ENCODE results near the gene CRBN.

CRBN gene

DNA sequence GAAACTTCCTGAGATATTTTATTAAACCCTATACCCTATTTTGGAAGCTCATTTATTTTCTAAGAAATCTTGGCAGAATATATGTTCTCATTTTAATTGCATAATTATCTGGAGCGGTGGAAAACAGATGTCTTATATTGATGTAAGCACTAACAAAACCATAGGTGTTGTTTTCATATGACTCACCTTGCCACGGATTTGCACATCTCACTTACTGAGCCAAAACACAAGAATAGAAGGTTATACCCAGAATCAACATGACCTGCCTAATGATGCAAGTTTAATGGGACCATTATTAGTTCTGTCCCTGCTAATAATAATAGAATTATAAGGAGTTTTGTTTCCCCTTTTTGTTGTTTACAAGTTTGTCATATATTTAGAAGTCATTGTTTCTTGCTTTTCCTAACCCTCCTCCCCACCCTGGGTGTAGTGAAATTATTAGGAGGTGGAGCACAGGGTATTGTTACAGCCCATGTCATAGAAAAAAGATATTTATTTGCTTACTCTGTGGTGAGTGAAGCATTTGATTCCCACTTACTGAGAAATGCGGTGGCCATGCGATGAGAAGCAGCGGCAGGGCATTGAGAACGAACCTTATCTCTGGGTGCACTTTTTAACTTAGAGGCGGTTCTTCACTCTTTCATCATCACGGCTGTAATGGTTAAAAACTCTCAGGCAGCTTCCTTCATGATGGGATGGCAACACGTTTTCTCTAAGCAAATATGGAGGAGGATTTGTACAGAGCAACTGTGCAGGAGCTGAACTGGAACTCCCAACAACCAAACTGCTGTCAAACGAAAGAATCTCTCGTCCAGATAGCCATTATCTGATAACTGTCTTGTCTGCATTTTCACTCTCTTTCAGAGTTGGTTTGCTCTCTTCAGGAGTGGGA, 69.8 kb downstream of the CRBN start:
- DNase-seq = no peak

DNA sequence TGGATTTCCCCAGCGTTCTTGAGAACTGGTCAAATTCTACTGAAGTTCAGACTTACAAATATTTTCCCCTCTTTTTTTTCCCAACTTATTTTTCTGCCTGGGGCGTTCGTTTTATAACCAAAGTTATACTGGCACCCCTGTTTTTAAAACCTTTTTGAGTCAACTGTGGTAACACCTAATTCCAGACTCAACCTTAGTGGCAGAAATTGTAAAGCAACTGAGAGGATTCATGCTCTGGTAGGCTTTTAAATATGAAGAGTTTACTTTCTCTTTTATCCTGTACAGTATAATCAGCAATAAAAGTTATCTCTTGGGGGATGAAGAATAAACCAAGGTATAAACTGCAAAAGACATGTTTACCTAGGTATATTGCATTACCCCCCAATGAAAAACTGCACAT, 71.6 kb downstream of the CRBN start:
- DNase-seq = no peak

- no peak for DNase-seq
These were observed 72.3 kb downstream of the CRBN start for GRCh38 chr3:3107181-3107580.

DNA sequence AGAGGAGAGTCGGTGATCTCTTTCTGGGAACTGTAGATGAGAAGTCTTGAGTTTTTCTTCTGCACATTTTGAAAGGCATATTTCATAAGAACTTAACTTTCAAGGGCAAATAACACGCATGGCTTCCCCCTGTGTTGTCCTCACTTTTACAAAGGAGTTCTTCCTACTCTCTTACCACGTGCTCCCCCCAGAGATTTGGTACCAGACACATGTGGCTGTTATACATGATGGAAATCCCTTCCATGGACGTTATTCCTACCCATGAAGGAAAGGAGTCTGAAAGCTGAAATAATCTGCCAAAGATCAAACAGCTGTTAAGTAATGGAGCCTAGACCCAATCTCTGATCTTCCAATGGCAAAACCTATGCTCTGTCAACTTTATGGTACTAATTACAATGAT, 73.7 kb downstream of the CRBN start:
- no peak for DNase-seq

- DNase-seq = no peak
These were observed 74.2 kb downstream of the CRBN start for GRCh38 chr3:3105246-3105645.

- no peak for DNase-seq
These were observed 76.7 kb downstream of the CRBN start for GRCh38 chr3:3102751-3103150.

DNA sequence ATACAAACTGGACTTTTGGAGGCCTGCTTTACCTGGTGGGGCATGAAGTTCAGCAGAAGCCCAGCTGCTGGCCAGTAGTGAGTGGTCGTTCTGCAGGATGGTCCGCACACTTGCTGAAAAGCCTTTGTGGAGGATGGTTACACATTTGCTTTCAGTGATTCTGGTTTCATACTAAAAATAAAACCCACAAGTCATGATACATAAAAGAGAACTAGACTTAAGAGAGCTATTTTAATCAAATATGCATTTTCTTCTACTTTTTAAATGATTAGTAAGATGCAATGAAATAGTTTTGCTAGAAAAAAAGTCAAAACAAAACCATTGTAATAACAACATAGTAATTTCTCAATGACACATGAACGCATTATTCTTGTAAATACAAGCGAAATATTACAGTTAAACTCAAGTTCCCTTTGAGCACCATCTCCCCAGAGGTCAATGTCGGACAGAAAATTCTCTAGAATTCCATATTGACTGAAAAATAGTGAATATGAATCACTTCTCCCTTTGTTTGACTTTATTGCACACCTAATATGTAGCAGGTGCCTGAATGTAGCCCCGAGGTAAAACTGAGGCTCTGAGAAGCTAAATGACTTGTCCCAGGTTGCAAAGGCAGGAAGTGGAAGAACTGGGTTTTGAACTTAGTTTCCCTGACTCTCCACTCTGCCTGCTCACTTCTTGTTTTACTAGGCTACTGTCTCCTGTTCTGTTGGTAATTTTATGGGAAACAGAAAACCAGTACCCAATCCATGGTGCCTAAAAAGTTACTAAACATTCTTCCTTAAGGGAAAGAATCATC, 77.6 kb downstream of the CRBN start:
- DNase-seq = no peak
